HS-27A (cell line): ENCODE data around the gene SH3RF2.
"Not testable (repeated sequence)": the region's sequence is repeated elsewhere in the genome, so short reads cannot be mapped to it uniquely, and the experiment has no call there.

ENCODE experiments used
- DNase-seq: peaks from one replicate; pipeline ENCODE4 v3.0.0-alpha.2; 2012; ENCODE audit warnings: low read depth, missing footprints

Gene SH3RF2

DNA sequence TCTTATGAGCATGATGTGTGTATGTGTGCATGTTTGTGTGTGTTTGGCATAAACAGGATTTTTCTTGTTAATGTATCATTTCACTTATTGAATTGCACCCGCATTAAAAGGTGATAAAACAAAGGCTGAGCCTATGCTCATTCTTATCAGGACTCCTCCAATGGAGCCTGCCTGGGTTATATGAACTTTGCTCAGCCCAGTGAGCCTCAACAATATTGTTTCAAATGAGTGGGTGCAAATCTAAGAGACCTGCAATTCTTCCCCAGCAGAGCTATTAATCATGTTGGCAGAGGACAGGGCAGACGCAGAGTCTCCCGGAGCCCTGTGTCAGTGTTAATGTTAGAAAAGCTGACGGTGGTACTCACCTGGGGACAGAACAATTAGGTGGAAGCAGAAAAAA, 71.6 kb downstream of the SH3RF2 start:
- no peak for DNase-seq

DNA sequence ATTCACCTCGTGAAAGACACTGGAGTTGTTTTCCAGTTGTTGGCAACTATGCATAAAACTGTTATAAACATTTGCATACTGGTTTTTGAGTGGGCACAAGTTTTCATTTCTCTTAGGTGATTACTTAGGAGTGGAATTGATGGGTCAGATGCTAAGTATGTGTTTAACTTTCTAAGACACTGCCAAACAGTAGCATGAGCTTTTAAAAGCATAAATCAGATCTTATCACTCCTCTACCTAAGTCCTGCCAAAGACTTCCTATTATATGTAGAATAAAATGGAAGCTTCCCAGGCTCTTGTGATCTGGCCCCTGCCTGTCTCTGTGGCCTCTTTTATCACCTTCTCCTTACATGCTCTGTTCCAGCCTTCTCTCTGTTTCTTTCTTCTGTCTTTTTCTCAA, 72.6 kb downstream of the SH3RF2 start:
- no peak for DNase-seq

GRCh38 chr5:146010447-146010846, 74.1 kb downstream of the SH3RF2 start:
- DNase-seq, result not testable (repeated sequence)

- no peak for DNase-seq
Measured at GRCh38 chr5:146013761-146014160, 77.4 kb downstream of the SH3RF2 start.

DNA sequence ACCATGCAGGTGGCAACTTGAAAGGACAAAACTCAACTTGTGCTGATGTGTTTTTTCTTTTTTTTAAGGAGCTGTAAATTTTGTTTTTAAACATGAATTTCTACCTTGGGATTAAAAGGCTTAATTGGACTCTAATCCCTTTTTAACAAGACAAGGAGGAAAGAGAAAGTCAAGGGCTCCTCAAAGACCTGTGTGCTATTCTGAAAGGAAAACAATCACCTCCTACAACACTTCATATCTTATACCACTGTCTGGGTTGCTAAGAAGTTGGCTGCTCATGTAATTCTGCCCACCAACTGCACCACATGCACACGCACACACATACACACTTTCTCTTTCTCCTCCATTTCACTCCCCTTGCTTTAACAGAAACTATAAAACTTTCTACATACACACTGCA, 78.6 kb downstream of the SH3RF2 start:
- no peak for DNase-seq

GRCh38 chr5:146016764-146017484, 80.5 kb downstream of the SH3RF2 start:
- DNase-seq, result no peak

- no peak for DNase-seq
Measured at GRCh38 chr5:146018514-146019375, 82.4 kb downstream of the SH3RF2 start.

DNA sequence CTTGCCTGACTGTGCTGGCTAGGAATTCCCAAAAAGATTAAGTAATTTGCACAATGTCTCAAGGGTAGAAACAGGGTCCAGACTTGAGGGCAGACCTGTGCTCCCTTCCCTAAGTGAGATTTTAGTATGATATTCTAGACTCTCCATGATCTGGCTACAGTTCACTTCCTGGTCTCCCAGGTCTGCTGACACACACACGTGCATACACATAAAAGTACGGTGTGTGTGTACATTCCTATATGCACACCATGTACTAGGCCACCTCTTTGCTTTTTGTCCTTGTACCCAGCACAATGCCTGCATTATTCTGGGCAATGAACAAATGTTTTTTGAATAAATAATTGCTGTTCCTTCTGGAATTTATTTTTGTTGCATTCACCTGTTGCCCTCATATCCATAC, 83.7 kb downstream of the SH3RF2 start:
- no peak for DNase-seq

- DNase-seq, result no peak
Measured at GRCh38 chr5:146024034-146024433, 87.7 kb downstream of the SH3RF2 start.

DNA sequence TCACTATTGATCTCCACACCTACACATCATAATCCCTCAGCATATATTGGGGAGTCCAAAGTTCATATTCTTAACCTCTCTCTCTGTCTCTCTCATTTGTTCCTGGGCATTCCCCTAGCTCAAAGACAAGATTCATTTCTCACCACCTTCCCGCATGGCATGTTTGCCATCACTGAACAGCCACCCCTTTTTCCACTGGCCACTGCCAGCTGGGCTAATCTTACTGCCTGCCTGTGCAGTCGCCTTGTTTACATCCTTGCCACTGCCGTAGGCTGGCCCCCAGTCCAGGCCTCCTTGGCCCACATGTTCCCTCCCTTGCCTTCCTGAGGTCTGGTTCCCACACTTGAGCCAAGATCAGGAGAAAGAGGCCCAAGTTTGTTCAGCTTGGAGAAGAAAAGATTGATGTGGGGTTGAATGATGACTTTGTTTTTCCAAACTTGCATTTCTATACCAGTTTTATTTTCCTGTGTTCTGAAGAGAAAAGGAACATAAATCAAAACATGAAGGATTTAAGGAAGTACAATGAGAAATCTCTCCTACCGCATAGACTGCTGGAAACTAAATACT, 88.8 kb downstream of the SH3RF2 start:
- DNase-seq, result no peak

DNA sequence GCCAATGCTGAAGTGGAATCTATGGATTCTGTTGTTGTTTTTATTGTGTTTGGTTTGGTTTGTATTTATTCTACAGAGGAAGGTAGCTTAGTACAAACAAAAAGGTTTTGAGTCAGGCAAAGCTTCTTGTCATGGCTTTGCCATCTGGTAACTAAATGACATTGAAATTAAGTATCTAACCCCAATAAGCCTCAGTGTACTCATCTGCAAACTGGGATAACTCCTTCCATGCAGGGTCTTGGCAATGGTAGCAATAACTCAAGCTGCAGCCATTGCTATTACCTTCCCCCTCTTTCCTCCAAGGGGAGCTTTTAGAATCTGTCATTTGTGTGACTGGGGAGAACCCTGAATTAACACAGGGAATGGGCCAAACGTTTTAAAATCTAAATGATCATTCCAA, 89.3 kb downstream of the SH3RF2 start:
- DNase-seq, result no peak

- DNase-seq, result no peak
Measured at GRCh38 chr5:146026307-146027010, 90.1 kb downstream of the SH3RF2 start.

DNA sequence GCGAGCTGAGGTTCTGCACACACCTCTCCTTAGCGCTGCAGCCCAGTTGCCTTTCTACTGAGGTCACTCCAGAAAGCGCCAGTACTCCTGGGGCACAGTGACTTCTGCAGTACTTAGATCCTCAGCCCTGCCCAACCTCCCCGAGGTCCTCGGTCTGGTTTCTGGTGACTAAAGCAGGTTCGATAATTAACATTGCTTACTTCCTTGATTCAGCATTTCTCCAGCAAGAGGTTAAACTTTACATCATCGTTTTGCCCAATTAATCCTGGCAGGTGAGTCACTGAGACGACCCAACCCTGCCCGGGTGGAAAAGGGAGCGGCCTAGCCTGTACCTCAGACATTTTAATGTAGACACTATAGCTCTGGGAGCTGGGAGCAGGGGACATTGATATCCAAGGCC, 91.4 kb downstream of the SH3RF2 start:
- no peak for DNase-seq

GRCh38 chr5:146032911-146033310, 96.5 kb downstream of the SH3RF2 start:
- DNase-seq, result no peak

DNA sequence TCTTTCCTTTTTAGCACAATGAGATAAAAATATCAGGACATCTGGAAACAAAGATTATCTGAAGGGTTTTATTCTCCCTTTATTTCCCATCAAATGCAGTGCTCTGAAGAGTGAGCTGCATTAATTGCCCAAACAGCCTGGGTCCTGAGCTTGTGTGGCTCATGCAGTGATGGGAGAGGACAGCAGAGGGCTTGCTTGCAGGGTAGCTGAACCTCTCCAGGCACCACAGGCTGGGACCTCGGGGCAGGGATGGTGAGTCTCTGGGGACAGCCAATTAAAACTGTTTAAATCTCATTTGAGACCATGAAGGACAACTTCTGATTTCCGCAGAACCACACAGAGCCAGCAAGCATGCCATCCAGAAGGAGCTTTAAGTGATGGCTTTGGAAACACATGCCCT, 97.7 kb downstream of the SH3RF2 start:
- DNase-seq, result no peak

DNA sequence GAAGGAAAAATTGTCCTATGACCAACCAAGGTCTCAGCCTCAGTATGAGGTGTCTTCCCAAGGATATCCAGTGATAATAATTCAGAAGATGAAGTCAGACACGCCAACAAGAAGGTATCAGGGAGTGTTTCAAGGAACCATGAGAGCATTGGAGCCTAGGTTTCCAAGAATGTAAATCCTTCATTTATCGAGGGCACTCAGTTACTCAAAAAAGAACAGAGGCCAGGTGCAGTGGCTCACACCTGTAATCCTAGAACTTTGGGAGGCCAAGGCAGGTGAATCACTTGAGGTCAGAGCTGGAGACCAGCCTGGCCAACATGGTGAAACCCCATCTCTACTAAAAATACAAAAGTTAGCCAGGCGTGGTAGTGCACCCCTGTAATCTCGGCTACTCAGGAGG, 98.2 kb downstream of the SH3RF2 start:
- DNase-seq, result no peak

GRCh38 chr5:146039420-146039819, 103.0 kb downstream of the SH3RF2 start:
- DNase-seq, result no peak

GRCh38 chr5:146040527-146040926, 104.1 kb downstream of the SH3RF2 start:
- no peak for DNase-seq

GRCh38 chr5:146041180-146041789, 104.9 kb downstream of the SH3RF2 start:
- no peak for DNase-seq

GRCh38 chr5:146042628-146043279, 106.4 kb downstream of the SH3RF2 start:
- DNase-seq, result peak; percentile 43

DNA sequence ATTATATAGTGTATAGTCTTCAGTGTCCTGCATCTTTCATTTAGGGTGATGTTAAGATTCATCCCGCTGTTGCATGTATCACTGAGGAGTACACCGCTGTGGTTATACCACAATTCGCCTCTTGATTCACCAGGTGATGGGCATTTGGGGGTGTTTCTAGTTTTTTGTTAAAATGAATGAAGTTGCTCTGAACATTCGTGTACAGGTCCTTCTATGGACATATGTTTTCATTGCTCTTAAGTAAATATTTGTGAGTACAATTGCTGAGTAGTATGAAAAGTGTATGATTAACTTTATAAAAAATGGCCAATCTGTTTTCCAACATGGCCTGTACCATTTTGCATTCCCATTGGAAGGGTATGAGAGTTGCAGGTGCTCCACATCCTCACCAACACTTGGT, 107.3 kb downstream of the SH3RF2 start:
- no peak for DNase-seq

- no peak for DNase-seq
Measured at GRCh38 chr5:146047396-146047795, 111.0 kb downstream of the SH3RF2 start.
